K562 (cell line): ENCODE results near the gene RARRES1.

Source experiments
- ARID3A ChIP-seq: IDR thresholded peaks from 2 replicates; pipeline ENCODE4 v1.6.1; 2012; ENCODE audit warnings: low read depth, low read length, improper control_type of control experiment, borderline replicate concordance
- TSC22D4 ChIP-seq: fragments of 450-650 bp; IDR thresholded peaks from 2 replicates; pipeline ENCODE4 v1.6.1; 2016; ENCODE audit warnings: missing genetic modification characterization, missing biosample characterization, control low read depth
- TF ChIP-seq, protein P1 (sequence below): fragments of 450-650 bp; IDR thresholded peaks from 2 replicates; pipeline ENCODE4 v1.6.1; 2018; ENCODE audit not compliant: partially characterized antibody
- TF ChIP-seq, protein P2 (sequence below): fragments of 450-650 bp; IDR thresholded peaks from 2 replicates; pipeline ENCODE4 v1.6.1; 2016; ENCODE audit warnings: low read depth

DNA sequence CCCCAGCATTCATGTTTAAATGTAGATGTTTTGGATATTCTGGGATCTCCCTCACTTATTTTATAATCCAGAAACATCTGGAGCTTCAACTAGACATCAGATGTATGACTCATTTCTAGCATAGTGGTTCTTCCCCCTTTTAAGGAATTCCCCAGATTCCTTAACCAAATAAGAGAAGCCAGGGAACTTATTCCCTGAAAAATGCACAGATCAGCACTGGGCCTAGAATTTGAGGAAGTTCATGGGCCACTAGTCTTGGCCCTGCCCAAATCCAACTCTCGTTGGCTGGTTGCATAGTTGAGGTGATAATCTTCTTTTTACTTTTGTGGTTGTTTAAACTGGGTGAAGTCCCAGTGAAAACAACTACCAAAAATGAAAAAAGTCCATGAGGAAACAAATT, 20.4 kb downstream of the RARRES1 start:
- TF ChIP-seq TSC22D4 (tag) (no peak), ARID3A (no peak)
- TF ChIP-seq, protein P1, sequence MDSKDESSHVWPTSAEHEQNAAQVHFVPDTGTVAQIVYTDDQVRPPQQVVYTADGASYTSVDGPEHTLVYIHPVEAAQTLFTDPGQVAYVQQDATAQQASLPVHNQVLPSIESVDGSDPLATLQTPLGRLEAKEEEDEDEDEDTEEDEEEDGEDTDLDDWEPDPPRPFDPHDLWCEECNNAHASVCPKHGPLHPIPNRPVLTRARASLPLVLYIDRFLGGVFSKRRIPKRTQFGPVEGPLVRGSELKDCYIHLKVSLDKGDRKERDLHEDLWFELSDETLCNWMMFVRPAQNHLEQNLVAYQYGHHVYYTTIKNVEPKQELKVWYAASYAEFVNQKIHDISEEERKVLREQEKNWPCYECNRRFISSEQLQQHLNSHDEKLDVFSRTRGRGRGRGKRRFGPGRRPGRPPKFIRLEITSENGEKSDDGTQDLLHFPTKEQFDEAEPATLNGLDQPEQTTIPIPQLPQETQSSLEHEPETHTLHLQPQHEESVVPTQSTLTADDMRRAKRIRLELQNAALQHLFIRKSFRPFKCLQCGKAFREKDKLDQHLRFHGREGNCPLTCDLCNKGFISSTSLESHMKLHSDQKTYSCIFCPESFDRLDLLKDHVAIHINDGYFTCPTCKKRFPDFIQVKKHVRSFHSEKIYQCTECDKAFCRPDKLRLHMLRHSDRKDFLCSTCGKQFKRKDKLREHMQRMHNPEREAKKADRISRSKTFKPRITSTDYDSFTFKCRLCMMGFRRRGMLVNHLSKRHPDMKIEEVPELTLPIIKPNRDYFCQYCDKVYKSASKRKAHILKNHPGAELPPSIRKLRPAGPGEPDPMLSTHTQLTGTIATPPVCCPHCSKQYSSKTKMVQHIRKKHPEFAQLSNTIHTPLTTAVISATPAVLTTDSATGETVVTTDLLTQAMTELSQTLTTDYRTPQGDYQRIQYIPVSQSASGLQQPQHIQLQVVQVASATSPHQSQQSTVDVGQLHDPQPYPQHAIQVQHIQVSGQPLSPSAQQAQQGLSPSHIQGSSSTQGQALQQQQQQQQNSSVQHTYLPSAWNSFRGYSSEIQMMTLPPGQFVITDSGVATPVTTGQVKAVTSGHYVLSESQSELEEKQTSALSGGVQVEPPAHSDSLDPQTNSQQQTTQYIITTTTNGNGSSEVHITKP: no peak
- TF ChIP-seq, protein P2, sequence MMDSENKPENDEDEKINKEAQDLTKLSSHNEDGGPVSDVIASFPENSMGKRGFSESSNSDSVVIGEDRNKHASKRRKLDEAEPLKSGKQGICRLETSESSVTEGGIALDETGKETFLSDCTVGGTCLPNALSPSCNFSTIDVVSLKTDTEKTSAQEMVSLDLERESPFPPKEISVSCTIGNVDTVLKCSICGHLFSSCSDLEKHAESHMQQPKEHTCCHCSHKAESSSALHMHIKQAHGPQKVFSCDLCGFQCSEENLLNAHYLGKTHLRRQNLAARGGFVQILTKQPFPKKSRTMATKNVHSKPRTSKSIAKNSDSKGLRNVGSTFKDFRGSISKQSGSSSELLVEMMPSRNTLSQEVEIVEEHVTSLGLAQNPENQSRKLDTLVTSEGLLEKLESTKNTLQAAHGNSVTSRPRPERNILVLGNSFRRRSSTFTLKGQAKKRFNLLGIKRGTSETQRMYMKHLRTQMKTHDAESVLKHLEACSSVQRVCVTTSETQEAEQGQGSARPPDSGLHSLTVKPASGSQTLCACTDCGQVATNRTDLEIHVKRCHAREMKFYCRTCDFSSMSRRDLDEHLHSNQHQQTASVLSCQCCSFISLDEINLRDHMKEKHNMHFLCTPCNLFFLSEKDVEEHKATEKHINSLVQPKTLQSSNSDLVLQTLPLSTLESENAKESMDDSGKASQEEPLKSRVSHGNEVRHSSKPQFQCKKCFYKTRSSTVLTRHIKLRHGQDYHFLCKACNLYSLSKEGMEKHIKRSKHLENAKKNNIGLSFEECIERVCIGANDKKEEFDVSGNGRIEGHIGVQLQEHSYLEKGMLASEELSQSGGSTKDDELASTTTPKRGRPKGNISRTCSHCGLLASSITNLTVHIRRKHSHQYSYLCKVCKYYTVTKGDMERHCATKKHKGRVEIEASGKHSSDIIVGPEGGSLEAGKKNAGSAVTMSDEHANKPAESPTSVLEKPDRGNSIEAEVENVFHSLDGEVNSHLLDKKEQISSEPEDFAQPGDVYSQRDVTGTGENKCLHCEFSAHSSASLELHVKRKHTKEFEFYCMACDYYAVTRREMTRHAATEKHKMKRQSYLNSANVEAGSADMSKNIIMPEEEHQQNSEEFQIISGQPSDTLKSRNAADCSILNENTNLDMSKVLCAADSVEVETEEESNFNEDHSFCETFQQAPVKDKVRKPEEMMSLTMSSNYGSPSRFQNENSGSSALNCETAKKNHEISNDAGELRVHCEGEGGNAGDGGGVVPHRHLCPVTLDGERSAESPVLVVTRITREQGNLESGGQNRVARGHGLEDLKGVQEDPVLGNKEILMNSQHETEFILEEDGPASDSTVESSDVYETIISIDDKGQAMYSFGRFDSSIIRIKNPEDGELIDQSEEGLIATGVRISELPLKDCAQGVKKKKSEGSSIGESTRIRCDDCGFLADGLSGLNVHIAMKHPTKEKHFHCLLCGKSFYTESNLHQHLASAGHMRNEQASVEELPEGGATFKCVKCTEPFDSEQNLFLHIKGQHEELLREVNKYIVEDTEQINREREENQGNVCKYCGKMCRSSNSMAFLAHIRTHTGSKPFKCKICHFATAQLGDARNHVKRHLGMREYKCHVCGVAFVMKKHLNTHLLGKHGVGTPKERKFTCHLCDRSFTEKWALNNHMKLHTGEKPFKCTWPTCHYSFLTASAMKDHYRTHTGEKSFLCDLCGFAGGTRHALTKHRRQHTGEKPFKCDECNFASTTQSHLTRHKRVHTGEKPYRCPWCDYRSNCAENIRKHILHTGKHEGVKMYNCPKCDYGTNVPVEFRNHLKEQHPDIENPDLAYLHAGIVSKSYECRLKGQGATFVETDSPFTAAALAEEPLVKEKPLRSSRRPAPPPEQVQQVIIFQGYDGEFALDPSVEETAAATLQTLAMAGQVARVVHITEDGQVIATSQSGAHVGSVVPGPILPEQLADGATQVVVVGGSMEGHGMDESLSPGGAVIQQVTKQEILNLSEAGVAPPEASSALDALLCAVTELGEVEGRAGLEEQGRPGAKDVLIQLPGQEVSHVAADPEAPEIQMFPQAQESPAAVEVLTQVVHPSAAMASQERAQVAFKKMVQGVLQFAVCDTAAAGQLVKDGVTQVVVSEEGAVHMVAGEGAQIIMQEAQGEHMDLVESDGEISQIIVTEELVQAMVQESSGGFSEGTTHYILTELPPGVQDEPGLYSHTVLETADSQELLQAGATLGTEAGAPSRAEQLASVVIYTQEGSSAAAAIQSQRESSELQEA: no peak
